Occipital lobe (tissue), 2 donors: ENCODE results near the gene ARID1B. TPM values are rescaled to one million over a fixed set of nuclear protein-coding genes. Genes with fewer than 3 reads are reported as not detected.
A peak's percentile ranks its signal among the peaks of the same experiment; 100 is the strongest.

Source experiments
- DNase-seq: peaks from one replicate; lab custom pipeline; 2025; lab: John Stamatoyannopoulos, UW
- total RNA-seq: library from RNA; depleted of rRNA; stranded (reverse); fragments of >200 nt; gene quantifications from one replicate; pipeline ENCODE4 v1.2.3, GENCODE V29; 2014

The ARID1B gene
- total RNA-seq, 1 donor from 2014 or later: 95.8 TPM

DNA sequence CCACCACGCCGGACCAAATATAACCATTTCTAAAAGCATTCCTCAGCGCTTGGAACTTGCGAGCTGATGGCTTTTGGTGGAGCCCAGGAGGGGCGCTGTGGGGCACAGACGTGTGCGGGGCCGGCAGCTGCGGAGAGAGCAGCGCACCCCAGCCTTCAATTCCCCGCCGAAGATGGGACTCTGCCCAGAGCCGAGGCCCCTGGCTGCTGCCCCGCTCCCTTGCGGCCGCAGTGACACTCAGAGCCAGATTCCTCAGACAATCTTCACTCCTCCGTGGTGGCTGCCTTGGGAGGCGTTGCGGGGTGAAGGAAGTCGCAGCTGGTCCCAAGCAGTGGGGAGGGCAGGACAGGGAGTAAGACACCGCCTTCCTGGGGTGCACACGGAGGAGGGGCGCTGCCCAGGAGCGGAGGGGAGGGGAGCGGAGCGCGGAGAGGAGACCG is 458.4 kb downstream of the ARID1B start:
- DNase-seq: peak; percentile 63

GRCh38 chr6:157236040-157236725 is 459.0 kb downstream of the ARID1B start:
- no peak for DNase-seq

- no peak for DNase-seq
Observed at GRCh38 chr6:157238346-157238745, 461.2 kb downstream of the ARID1B start.

- DNase-seq: no peak
Observed at GRCh38 chr6:157239148-157239547, 462.0 kb downstream of the ARID1B start.

DNA sequence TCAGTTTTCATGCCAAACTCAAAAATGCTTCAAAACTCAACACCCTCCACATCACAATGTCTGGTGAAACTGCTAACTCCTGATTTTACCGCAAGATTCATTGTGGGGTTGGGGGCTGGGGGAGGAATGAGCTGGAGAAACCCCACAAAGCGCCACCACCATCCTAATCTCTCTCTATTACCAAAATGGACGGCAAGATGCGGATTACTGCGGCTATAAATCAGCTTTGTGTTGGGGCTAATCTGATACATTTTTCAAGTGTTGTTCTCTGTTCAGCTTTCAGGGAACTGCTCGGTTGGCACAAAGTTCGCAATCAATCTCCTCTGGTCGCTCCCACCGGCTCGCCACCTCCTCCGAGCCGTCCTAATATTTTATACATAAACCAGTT is 462.5 kb downstream of the ARID1B start:
- no peak for DNase-seq

DNA sequence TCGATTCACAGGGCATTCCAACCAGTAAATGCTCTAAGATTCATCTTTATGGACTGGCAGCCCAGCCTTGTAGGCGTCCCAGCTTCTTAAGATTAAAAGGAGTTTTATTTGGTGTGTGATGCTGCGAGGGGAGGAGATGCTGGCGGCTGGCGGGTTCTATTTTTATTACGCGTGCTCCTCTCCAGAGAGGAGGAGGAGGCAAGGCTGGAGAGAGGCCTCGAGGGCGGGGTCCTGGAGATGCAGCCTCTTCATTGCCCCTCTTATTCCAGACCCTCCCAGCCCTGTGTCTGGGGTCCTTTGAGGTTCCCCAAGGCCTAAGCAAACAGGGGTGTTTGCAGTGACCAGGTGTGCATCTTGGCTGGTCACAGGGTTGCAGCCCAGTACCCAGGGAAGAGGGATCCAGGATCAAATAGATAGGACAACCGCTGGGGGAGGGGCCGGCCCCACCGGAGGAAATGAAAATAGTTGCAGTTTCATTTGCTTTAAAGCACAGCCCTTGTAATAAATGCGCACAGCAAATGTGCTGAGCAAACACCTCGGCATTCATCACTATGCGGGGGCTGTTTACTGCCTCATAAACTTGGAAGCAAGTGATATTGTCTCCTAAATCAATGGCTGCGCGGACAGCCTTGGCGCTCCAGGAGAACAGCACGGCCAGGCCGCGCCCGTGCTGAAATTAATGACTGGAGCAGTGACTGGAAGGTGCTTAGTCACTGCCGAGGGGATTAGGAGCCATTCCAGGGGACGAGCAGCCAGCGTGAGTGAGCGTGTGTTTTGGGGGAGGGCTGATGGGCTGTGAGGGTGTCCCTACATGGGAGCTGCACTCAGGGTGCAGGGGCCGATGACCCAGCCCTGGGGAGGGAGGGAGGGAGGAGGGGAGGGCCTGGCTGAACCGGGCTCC is 463.1 kb downstream of the ARID1B start:
- peak; percentile 62 for DNase-seq

DNA sequence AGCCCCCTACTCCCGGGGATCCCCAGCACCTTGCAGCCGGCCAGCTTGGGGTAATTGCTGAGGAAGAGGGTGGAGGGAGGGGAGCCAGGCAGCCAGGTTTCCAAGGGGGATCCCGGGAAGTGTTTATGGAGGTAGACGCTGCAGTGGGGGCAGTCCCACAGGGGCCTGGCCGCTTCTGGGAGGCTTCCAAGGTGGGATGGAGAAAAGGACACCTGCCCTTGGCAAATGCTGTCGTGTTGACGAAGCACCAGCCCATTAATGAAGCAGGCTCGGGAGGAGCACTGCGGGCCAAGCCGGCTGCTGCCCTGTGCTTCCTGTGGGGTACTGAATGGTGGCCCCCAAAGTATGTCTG is 463.8 kb downstream of the ARID1B start:
- no peak for DNase-seq

DNA sequence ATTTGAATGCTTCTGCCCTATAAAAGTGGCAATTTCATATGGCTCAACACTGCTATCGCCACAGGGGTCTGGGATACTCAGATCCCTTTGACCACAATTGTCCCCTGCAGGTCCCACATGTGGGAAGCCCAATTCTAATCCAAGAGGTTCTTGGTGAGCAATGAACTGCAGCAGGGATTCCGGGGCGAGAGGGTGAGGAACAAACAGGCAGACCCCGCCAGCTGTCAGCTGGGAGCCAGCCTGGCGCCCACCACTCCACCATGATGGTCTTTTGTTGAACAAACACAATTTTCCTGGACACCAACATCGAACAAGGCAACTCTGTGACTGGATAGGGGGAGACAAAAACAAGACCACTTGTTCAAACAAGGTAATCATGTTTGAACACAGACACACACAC is 465.6 kb downstream of the ARID1B start:
- no peak for DNase-seq

DNA sequence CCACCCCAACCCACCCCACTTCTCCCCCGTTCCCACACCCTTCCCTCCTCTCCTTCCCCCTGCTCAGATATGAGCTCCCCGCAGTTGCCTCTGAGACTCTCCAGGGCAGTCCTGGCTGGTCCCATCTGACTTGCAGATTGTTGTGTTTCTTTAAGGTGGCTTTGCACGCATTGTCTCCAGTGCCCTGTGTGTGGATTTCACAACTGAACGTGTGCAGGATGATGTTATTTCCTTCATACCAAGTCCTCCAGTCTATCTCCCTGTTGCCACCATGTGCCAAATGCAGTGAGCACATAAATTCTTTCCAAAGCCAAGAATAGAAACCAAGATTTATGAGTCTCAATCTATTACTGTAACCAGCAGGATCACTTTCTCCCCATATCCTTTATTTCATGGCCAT is 467.0 kb downstream of the ARID1B start:
- DNase-seq: no peak

DNA sequence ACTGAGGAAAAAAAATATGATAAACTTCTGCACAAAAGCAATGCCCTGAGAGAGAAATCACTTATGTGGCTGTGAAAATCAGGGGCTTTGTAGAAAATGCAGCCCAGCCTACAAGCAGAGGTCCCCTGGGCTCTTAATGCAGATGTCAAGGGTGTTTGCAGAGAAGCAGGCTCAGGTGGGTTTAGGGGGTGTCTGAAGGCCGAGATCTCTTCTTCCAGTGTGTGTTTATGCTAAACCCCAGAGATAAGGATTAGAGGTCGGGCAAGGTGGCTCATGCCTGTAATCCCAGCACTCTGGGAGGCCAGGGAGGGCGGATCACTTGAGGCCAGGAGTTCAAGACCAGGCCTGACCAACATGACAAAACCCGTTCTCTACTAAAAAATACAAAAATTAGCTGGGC is 467.6 kb downstream of the ARID1B start:
- DNase-seq: no peak

- DNase-seq: no peak
Observed at GRCh38 chr6:157245436-157245835, 468.3 kb downstream of the ARID1B start.

- no peak for DNase-seq
Observed at GRCh38 chr6:157246048-157246630, 469.0 kb downstream of the ARID1B start.

DNA sequence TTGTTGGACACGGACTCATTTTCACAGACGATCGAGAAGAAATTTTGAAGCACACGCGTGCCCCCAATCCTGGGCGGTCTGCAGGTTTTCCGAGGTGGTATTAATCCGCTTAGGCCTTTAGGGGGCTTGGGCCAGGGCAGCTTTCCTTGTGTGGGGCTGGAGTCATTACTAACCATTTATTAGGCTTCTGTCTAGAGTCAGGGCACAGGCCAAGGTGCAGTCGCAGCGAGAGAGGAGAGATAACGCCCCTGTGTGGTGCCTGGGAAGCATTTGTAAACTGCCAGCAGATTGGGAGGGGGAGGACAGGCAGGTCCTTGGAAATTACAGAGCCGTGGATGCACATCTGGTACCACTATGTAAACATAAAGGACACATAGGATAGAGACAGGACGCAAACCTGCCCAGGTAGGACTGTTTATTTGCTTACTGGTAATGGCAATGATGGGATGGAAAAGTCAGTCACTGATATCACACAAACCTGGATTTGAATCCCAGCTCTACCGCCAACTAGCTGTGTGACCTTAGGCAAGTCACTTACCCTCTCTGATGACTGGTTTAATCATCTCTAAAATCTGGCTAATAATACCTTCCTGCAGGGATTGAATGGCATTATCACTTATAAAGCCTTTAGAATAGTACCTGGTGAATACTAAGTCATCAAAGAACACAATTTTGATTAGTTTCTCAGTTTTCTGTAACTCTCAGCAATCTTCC is 469.8 kb downstream of the ARID1B start:
- DNase-seq: no peak

- no peak for DNase-seq
Observed at GRCh38 chr6:157248264-157248663, 471.1 kb downstream of the ARID1B start.

- no peak for DNase-seq
Observed at GRCh38 chr6:157249826-157250225, 472.6 kb downstream of the ARID1B start.

GRCh38 chr6:157251586-157252247 is 474.5 kb downstream of the ARID1B start:
- no peak for DNase-seq

- no peak for DNase-seq
Observed at GRCh38 chr6:157253017-157253416, 475.8 kb downstream of the ARID1B start.

GRCh38 chr6:157253699-157254098 is 476.5 kb downstream of the ARID1B start:
- DNase-seq: no peak

- DNase-seq: no peak
Observed at GRCh38 chr6:157254538-157254937, 477.4 kb downstream of the ARID1B start.

GRCh38 chr6:157255079-157255478 is 477.9 kb downstream of the ARID1B start:
- DNase-seq: no peak

DNA sequence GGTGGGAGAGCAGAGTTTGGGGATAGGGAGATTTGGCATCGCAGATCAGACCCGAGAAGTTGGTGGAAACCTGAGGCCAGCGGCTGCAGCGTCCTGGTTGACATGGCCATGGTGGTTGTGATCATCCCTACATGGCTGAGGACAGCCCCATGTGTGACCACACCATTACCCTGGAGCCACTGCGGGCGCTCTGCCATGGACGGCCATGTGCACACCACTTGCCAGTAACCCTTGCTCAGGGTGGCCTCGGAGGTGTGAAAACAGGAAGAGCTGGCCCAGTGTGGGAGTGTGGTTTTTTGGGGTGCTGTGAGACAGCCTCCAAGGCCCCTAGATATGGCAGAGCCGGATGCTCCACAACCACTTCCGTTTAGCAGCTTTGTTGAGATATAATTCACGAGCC is 481.7 kb downstream of the ARID1B start:
- no peak for DNase-seq
